Stimulated activated naive CD8-positive, alpha-beta T cell treated with anti-CD3 and anti-CD28 coated beads, Interleukin-15, Interleukin-2, amounts not matched to agents 100 U/mL and 50 U/mL, for 24 hours (primary cell): Measurements from ENCODE around the gene PIK3C2G.
"Not testable (repeated sequence)": the region's sequence is repeated elsewhere in the genome, so short reads cannot be mapped to it uniquely, and the experiment has no call there.

Experiments
- ATAC-seq: fragments of 150-1000 bp; cut with Tn5 transposase; one replicate; pipeline ENCODE4 v1.10.0; 2021
- DNase-seq: peaks from one replicate; pipeline ENCODE4 v3.0.0; 2021

PIK3C2G gene

DNA sequence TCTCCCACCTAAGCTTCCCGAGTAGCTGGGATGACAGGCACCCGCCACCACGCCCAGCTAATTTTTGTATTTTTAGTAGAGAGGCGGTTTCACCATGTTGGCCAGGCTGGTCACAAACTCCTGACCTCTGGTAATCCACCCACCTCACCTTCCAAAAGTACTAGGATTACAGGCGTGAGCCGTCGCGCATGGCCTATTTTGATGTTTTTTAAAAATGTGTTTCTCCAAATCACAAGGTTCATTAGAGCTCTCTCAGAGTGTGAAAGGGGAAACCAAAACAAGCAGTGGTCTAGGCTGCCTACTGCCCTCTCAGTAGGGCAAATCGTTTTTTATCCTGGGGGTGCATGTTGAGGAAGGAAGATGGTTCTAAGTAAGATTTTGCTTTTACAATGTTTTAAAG is 211.5 kb downstream of the PIK3C2G start:
- DNase-seq = no peak
- no peak for ATAC-seq

DNA sequence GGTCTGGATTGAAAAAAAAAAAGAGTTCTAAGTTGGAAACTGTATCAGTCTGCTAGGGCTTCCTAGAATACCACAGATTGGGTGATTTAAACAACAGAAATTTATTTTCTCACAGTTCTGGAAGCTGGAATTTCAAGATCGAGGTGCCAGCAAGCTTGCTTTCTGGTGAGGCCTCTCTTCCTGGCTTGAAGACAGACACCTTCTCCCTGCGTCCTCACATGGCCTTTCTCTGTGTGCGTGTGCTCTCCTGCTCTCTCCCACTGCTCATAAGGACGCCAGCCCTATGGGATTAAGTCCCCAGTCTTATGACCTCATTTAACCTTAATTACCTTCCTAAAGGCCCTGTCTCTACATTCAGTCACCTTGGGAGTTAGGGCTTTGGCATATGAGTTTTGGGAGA is 215.5 kb downstream of the PIK3C2G start:
- ATAC-seq (no peak), DNase-seq (no peak)

DNA sequence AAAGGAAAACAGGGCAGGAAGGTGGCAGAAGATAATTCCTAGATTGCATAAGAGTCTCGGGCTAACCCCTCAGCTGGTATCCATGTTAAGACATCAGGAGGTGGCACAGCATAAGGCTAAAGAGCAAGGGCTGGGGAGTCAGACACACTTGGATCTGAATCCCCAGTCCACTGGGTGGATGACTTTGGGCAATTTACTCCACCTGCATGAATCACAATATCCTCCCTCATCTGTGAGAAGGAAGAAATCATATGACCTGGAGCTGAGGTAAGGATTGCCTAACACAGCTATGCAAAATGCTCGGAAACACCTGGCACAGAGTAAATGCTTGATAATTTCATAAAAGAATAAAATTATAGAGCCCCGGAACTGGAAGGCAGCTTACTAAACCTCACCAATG is 217.9 kb downstream of the PIK3C2G start:
- no peak for ATAC-seq

DNA sequence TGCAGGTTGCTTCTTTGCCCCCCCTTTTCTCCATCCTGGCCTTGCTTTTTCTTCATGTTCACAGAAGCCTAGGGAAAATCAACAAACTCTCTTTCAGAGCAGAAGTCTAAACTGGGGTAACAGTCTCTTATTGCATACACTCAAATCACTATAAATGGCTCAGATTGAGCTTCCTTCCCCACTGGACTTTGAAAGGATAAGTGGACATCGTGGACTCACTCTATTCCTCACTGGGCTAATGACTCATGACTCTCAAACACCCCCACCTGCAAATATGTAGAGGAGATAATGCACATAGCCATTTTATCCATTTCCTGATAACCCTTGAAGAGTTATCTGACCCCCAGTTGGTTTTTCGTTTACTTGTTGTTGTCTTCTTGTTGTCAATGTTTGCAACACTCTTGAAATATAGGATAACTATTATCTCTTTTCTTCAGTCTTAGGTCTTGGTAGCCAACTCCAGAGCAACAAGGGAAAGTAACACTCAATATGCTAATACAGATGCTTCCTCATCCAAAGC is 221.3 kb downstream of the PIK3C2G start:
- DNase-seq = no peak
- ATAC-seq = no peak

More for the DNA sequence above, 217.9 kb downstream of the PIK3C2G start:
- no peak for DNase-seq

DNA sequence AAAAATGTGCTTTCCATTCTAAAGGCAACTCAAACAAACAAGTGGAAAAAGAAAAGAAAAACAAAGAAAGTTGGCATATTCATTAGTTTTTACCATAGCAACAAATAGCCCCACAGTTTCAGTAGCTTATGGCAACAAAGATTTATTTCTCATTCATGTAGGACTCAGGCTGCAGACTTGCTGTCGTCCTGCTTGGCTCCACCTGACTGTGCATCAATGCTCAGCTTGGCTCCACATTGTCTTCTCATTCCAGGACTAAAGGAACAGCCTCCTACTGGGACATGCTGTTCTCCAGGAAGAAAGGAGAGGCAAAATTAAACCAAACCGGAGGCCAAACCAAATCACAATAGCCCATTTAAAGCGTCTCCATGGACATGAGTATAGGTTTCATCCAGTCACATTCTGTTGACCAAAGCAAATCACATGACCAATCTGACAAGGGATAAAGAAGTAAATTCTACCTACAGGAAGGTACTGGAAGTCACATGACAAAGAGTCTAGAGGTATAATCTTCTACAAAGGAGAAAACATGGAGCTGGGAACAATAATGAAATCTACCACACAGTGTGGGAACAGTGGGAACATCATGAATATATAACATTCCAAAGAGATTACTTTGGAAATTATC is 222.5 kb downstream of the PIK3C2G start:
- ATAC-seq = no peak
- DNase-seq = no peak

DNA sequence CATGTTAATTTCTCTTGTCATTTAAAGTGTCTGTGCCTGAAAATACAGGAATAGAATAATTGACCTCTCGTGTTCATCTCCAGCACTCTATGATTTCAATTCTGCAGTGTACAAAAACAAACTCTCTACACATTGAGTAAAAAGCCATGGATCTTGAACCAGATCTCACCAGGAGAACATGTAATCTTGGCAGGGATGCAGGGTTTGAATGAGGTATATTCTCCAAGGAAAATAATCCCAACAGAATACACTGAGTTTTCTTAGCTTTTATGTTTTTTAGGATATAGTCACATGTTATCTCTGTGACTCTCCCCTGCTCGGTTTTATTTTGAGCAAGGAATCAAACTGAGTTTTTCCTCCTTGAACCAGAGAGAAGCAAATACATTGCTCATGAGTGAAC is 224.7 kb downstream of the PIK3C2G start:
- no peak for DNase-seq
- ATAC-seq = no peak

DNA sequence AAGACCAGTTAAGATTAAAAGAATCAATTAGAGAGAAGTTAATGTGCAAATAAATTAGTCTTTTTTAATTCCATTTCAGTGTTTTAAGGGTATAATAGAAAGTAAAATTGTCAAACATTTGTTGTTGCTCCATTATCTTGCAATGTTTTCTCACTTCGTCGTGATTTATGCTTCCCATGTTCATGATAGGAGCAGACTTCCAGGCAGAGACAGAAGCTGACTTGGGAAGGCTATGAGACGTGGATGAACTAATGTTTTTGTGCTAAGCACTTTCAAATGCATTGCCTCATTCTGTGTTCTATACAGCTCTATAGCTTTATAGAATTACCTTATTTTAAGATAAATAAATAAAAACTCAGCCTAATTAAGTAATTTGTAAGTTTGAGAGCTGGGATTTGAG is 226.2 kb downstream of the PIK3C2G start:
- no peak for ATAC-seq
- DNase-seq = no peak

DNA sequence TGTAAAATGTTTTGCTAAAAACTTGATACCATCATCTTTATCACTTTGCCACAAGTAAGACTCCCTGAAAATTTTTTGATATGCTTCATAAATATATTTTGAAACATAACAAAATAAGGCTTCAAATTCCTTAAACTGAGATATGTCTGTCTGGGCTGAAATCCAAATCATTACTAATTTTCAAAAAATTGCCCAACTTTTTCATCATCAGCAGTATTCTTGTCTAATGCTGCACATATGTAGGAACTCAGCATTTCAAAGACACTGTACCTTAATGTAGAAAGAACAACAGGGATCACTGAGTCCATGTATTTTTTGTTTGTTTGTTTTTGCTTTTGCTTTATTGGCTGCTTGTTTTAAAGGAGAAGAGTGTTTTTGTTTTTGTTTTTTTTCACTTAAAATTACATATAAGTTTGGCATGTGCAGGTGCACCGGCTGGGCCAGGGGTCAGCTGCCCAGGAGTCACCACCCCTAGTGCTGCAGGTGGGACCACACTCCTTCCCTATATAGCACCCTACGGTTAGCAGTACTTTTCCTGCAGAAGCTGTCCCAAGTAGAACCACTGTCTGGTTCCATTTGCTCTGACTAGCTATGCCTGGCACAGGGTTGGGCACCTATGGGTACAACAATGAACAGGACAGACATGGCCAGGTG is 231.2 kb downstream of the PIK3C2G start:
- DNase-seq = no peak
- no peak for ATAC-seq

DNA sequence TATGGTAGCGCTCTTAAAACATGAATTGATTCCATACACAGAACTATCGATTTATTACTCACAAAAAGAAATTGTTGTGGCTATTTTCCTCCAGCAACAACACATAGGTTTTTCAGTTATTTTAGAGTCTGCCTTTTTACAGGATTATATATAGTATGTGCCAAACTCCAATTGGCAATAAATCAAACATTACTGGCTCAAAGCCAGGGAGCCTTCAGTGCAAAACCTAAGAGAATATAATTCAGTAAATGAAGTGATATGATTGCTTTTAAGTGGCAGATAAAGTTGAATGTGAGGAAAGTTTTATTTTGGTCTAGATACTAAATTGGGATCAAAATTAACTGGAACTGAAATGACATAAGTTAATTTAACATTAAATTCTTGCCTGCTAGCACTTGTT is 234.8 kb downstream of the PIK3C2G start:
- DNase-seq (no peak), ATAC-seq (no peak)

DNA sequence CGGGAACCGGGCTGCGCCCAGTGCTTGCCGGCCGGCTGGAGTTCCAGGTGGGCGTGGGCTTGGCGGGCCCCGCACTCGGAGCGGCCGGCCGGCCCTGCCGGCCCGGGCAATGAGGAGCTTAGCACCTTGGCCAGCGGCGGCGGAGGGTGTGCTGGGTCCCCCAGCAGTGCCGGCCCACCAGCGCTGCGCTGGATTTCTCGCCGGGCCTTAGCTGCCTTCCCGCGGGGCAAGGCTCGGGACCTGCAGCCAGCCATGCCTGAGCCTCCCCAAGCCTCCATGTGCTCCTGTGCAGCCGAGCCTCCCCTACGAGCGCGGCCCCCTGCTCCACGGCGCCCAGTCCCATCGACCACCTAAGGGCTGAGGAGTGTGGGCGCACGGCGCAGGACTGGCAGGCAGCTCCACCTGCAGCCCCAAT is 238.8 kb downstream of the PIK3C2G start:
- not testable (repeated sequence) for DNase-seq, ATAC-seq

DNA sequence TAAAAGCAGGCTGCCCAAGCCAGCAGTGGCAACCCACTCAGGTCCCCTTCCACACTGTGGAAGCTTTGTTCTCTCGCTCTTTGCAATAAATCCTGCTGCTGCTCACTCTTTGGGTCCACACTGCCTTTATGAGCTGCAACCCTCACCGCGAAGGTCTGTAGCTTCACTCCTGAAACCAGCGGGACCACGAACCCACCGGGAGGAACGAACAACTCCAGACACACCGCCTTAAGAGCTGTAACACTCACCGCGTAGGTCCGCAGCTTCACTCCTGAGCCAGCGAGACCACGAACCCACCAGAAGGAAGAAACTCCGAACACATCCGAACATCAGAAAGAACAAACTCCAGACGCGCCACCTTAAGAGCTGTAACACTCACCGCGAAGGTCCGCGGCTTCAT is 239.4 kb downstream of the PIK3C2G start:
- ATAC-seq, DNase-seq: not testable (repeated sequence)

DNA sequence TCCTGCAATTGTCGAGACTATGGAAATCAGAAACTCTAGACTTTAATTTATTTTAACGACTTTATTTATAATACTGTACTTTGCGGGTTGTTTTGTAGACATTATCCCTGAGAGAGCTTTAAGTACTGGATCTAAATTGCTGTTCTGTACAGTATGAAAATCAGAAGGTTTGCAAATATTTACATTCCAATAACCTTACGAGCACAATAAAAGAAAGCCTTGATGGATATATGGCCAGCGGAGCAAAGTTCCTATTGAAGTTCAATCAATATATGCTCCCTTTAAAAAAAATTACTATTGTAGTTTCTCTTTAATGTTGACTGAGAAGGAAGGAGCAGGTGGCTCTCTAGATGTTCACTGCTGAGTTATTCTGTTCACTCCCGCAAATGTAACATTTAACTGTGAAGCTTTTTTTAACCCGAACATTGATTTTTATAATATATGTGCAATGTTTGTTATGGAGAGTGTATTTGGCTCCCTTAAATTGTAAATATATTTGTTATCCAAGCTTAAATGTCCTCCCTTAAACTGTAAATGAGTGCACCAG is 241.2 kb downstream of the PIK3C2G start:
- ATAC-seq = no peak
- DNase-seq = no peak

DNA sequence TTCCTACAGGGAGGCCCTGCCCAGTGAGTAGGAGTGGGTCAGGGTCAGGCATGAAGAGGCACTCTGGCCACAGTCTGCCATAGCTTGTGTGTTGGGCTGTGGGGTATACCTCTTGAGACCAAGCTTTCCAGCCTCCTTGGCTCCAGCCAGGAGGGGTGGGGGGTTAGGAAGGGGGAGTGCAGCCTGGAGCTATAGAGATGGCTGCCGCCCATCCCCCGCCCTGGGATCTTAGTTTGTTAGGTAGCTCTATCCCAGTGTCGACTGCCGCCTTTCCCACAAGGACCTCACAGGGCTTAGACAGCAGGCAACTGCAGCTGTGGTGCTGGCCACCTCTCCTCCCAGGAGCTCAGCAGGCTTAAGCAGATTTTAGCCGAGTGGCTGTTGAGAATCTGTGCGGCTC is 260.1 kb downstream of the PIK3C2G start:
- ATAC-seq (no peak), DNase-seq (no peak)

DNA sequence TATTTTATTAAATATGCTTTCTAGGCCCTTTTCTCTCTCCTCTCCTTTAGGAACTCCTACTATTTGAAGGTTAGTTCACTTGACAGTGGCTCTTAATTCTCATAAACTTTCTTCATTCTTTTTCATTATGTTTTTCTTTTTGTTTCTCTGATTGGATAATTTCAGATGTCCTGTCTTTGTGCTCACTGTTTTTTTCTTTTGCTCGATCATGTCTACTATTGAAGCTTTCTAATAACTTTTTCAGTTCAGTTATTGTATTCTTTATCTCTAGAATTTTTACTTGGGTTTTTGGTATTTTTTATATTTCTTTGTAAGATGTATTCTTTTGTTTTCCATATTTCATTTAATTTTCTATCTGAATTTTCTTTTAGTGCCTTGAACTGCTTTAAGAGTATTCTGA is 261.5 kb downstream of the PIK3C2G start:
- no peak for DNase-seq
- no peak for ATAC-seq

DNA sequence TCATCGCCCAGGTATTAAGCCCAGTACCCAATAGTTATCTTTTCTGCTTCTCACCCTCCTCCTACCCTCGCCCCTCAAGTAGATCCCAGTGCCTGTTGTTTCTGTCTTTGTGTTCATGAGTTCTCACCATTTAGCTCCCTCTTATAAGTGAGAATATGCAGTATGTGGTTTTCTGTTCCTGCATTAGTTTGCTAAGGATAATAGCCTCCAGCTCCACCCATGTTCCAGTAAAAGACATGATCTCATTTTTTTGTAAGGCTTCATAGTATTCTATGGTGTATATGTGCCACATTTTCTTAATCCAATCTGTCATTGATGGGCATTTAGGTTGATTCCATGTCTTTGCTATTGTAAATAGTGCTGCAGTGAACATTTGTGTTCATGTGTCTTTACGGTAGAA is 281.2 kb downstream of the PIK3C2G start:
- not testable (repeated sequence) for ATAC-seq, DNase-seq

DNA sequence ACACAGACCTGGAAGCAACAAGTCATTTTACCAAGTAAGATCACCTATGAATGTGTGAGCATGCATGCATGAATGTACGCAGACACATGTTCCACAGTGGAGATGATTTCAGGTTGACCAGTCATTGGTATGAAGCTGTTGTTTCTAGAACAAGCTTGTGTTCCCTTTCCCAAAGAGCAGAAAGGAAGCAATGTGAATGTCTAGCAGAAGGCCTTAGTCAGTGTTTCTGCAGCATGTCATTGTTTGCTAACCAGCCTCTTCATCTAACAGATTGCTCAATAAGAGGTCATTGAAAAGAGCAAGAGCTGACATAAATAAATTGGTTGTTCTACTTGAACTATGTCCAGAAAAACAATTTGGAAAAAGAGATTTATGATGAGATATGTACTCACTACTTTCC is 285.1 kb downstream of the PIK3C2G start:
- DNase-seq = no peak
- ATAC-seq = no peak

DNA sequence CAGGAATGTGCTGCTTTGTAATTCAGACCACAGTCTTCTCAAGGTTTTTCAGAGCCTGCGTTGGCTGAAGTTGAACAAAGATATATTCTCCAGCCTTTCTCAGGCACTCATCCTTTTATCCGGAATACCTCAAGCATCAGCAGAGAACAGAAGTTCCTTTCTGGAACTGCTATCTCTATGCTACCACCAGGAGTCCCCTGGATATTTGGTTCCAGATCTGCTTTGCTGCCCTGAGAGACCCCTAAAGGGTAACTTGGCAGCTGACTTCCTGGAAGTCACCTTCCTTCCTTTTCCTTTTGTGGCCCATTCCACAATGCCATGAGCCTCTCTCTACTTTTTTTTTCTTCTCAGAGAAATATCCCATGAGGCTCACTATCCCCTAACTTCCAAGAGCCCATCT is 288.3 kb downstream of the PIK3C2G start:
- DNase-seq (no peak), ATAC-seq (no peak)

DNA sequence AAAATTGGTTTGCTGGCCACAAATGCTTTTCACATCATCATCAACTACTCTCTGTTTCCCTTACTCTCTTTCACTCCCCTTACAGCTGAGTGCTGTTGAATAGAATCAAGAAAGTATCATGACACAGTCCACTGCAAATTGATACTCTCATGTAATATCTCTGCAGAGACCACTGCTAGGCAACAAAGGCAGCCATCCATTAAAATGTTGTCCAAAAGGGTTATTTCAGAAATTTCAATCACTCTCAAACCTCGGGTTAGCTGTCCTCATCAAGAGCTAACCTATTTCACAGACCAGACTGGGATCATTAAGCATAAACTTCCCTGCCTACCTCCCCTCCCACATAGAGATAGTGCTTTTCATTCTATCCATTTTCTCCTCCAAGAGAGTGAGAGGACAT is 289.8 kb downstream of the PIK3C2G start:
- no peak for DNase-seq
- ATAC-seq = no peak

DNA sequence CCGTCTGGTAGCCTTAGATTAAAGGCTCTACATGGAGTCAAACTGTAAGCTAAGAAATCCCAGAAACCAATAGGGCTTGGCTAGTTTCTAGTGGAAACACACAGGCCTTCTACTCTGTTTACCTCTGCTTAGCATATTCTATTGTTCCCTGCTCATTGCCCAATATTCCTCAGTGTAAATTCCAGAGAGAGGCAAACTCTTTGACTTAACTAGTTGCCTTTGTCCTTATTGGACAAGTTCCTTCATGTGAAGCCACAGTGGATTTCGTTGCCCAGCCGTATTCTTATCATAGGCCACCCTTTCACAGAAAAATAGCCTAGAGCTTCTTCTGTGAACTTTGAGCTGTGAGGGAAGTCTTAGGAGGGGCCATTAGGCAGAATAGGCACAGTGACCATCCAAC is 290.4 kb downstream of the PIK3C2G start:
- no peak for ATAC-seq

DNA sequence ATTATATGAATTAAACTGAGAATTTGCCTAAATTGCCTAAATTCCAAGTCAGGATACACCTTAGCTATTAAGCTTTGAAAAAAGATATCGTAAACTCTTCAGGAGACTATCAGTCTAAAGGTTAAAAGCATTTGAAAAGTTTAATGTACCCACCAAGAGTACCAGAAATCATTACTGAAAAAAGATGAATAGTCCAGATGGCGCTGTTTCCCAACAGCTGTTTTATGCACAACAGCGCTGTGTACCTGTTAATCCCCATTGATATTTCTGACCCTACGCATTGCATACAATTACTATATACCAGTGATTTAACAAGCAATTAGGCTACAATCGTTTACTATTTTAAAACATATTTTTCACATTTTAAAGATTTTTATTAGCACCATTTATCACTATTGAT is 291.5 kb downstream of the PIK3C2G start:
- DNase-seq = no peak

More for the DNA sequence above, 290.4 kb downstream of the PIK3C2G start:
- DNase-seq = no peak

DNA sequence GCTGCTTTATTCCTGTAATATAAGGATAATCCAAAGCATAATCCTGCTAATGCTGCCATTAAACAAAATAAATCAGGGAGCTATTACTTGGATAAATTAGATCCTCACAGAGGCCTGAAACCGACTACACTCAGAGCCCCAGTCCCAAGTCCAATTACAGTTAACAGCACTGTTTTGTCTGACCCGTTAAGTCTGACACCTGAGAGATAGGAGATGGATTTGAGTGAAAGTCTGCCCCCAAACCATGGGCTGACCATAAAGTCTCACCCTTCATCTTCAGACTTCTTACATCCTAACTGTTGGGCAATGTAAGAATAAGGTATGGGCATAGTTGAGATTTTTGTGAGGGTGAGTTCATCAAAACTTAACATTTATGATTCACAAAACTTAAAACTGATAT is 294.8 kb downstream of the PIK3C2G start:
- DNase-seq (no peak), ATAC-seq (no peak)

More for the DNA sequence above, 291.5 kb downstream of the PIK3C2G start:
- no peak for ATAC-seq

DNA sequence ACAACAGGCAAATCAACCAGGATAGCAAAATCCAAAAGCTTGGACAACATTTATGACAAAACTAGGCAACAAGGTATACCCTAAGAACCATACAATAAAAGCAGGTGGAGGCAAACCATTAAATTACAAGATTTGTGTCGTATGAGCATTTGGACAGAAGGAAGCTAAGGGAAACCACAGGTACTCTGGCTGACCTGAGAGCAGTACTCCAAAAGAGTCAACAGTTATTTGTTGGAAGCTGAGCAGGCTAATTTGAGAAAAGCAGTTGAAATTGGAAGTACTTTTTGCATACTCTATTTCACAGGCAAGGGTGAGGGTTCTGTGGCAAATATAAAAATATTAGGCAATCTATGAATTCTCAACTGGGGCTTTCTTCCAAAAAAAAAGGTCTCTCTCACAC is 297.9 kb downstream of the PIK3C2G start:
- DNase-seq (no peak), ATAC-seq (no peak)

DNA sequence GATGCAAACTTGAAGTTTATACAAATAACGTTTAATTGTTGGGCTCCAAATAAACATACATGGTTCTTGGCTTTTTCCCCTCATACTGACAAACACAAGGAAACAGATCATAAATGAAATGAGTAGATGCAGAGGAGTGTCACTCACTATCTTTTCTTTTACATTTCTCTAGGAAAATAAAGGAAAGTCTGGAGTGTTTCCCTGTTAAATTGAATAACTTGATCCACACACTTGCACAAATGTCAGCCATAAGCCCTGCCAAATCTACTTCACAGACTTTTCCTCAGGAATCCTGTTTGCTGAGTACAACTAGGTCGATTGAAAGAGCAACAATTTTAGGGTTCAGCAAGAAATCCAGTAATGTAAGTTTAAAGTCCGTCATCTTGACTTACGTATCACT is 301.2 kb downstream of the PIK3C2G start:
- no peak for ATAC-seq

DNA sequence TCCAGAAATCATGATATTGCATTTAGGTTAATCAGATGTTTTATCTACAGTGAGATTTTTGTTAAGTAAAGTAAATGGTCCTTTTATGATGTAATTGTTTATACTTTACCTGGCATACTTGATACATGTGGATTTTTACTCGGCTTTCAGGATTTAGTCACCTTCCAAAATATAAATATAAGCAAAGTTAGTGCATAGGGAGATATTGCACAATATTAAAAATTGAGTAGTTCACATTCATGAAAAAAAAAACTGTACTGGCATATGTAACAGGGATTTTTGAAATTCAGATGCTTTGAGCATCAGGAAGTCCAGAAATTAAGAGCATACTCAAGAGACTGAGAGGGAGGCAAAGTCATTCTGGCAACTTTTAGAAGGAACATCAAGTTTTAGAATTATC is 303.0 kb downstream of the PIK3C2G start:
- ATAC-seq = no peak
- DNase-seq = no peak

More for the DNA sequence above, 301.2 kb downstream of the PIK3C2G start:
- no peak for DNase-seq
